Measurements from ENCODE around the gene RPS15. TPM values are rescaled to one million over a fixed set of nuclear protein-coding genes. Genes with fewer than 3 reads are reported as not detected.

The RPS15 gene
- total RNA-seq, 2 experiments from 2014 or later: 1,642 to 1,717 TPM

GRCh38 chr19:1425102-1425837, 12.9 kb upstream of the RPS15 start:
- Mint-ChIP-seq H3K9me3 (no peaks in the 10 kb centered on the region), H3K4me3 (no peak overlapping the region), H3K27me3 (no peaks in the 10 kb centered on the region), H3K36me3 (peaks cover 37% of the 10 kb centered on the region), H3K4me1 (ENCODE audit: low read depth) (no peaks in the 10 kb centered on the region), H3K27ac (no peak overlapping the region)
- intact Hi-C loops (cut with micrococcal nuclease): no loop called here
- no peak for DNase-seq
- ChIA-PET POLR2A (no interaction called here), CTCF (no interaction called here)

DNA sequence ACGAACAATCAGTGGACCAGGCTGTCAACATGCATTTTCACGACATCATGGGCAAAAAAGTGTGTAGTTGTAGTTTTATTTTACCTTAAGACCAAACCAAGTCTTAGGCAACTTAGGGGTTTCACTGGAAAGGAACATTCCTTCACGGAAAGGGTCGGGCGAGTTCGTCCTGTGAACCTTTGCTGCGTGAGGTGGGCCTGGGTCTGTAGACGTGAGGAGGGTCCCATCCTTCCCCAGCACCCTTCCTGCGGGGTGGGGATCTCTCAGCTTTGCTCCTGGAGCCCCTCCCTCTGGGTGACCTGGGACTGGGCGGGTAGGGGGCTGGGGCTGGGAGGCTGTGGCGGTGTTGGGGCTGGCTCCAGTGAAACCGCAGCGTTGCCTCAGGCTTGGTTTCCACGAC, 12.3 kb upstream of the RPS15 start:
- Mint-ChIP-seq H3K9me3 (no peaks in the 10 kb centered on the region), H3K27me3 (no peaks in the 10 kb centered on the region), H3K36me3 (peaks cover 36% of the 10 kb centered on the region), H3K4me1 (ENCODE audit: low read depth) (no peaks in the 10 kb centered on the region), H3K4me3 (no peak overlapping the region), H3K27ac (no peak overlapping the region)
- no peak for DNase-seq
- intact Hi-C loops (cut with micrococcal nuclease): no loop called here
- CTCF ChIA-PET: no interaction called here
- POLR2A ChIA-PET: no interaction called here

GRCh38 chr19:1426736-1427135, 11.5 kb upstream of the RPS15 start:
- Mint-ChIP-seq H3K9me3 (no peaks in the 10 kb centered on the region), H3K4me1 (ENCODE audit: low read depth) (no peaks in the 10 kb centered on the region), H3K27me3 (no peaks in the 10 kb centered on the region), H3K36me3 (peaks cover 34% of the 10 kb centered on the region), H3K4me3 (no peak overlapping the region), H3K27ac (no peak overlapping the region)
- ChIA-PET POLR2A (no interaction called here), CTCF (interaction anchor here (0.6 to 1.2 kb wide), 2 partner anchors 64 to 147 kb away, joined by 3 to 4 read pairs; partner anchors contain the start of gene REEP6)
- intact Hi-C loops (cut with micrococcal nuclease): no loop called here
- DNase-seq: no peak

GRCh38 chr19:1427221-1427920, 10.8 kb upstream of the RPS15 start:
- Mint-ChIP-seq H3K27me3 (no peaks in the 10 kb centered on the region), H3K27ac (no peak overlapping the region), H3K36me3 (peaks cover 34% of the 10 kb centered on the region), H3K9me3 (no peaks in the 10 kb centered on the region), H3K4me1 (ENCODE audit: low read depth) (no peaks in the 10 kb centered on the region), H3K4me3 (no peak overlapping the region)
- POLR2A ChIA-PET: interaction anchor here (0.7 kb wide), 1 partner anchor 14 kb away, joined by 5 read pairs; no protein-coding TSS in a partner anchor
- CTCF ChIA-PET: interaction anchor here (1.2 kb wide), 1 partner anchor 148 kb away, joined by 4 read pairs; no protein-coding TSS in a partner anchor
- DNase-seq: no peak
- intact Hi-C loops (cut with micrococcal nuclease): no loop called here

DNA sequence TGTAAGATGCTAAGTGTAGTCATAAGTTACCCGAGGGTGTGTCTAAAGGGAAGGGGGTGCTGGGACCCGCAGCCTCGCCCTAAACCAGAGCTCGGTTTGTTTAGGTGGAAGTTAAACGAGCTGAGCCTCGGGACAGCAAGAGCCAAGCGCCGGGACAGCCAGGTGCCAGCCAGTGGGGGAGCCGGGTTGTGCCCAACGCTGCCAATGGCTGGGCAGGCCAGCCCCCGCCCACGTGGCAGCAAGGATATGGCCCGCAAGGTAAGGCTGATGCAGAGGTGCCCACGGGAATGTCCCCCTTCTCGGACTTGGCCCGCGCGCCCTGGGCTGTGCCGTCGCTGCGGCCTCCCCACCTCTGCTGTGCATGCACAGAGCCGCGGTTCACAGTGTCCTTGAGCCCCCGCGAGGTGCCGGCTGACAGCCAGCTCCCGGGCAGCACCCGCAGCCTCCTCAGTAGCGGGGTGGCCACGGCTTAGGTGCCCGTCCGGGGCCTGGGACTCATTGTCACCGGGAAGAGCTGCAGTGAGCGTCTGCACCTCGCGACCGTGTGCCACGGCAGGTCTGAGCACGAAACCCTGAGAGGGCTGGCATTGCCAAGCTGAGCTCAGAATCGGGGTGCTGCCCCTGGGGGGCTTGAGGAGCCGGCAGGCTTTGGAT, 9.3 kb upstream of the RPS15 start:
- POLR2A ChIA-PET: no interaction called here

GRCh38 chr19:1429750-1430149, 8.4 kb upstream of the RPS15 start:
- intact Hi-C loops (cut with micrococcal nuclease): no loop called here
- ChIA-PET POLR2A (no interaction called here), CTCF (no interaction called here)
- Mint-ChIP-seq H3K4me1 (ENCODE audit: low read depth) (no peaks in the 10 kb centered on the region), H3K4me3 (no peak overlapping the region), H3K9me3 (no peaks in the 10 kb centered on the region), H3K27me3 (no peaks in the 10 kb centered on the region), H3K27ac (no peak overlapping the region), H3K36me3 (peaks cover 27% of the 10 kb centered on the region)
- no peak for DNase-seq

More for the DNA sequence above, 9.3 kb upstream of the RPS15 start:
- no peaks in the 10 kb centered on the region for H3K27me3 Mint-ChIP-seq
- H3K4me1 Mint-ChIP-seq (ENCODE audit: low read depth): no peaks in the 10 kb centered on the region
- H3K36me3 Mint-ChIP-seq: peaks cover 29% of the 10 kb centered on the region
- intact Hi-C loops (cut with micrococcal nuclease): no loop called here
- H3K9me3 Mint-ChIP-seq: no peaks in the 10 kb centered on the region
- H3K4me3 Mint-ChIP-seq: no peak overlapping the region
- H3K27ac Mint-ChIP-seq: no peak overlapping the region
- DNase-seq: no peak
- CTCF ChIA-PET: no interaction called here

- no peak for DNase-seq
- ChIA-PET POLR2A (interaction anchor here (0.6 kb wide), 2 partner anchors 9 to 14 kb away, joined by 3 to 5 read pairs; no protein-coding TSS in a partner anchor), CTCF (no interaction called here)
- no peaks in the 10 kb centered on the region for H3K9me3 Mint-ChIP-seq
- intact Hi-C loops (cut with micrococcal nuclease): no loop called here
- no peaks in the 10 kb centered on the region for H3K27me3 Mint-ChIP-seq
- H3K4me3 Mint-ChIP-seq: no peak overlapping the region
- H3K4me1 Mint-ChIP-seq (ENCODE audit: low read depth): no peaks in the 10 kb centered on the region
- H3K27ac Mint-ChIP-seq: no peak overlapping the region
- peaks cover 24% of the 10 kb centered on the region for H3K36me3 Mint-ChIP-seq
Observed at GRCh38 chr19:1430246-1430645, 8.0 kb upstream of the RPS15 start.

- Mint-ChIP-seq H3K36me3 (peaks cover 22% of the 10 kb centered on the region), H3K4me3 (no peak overlapping the region), H3K9me3 (no peaks in the 10 kb centered on the region), H3K4me1 (ENCODE audit: low read depth) (no peaks in the 10 kb centered on the region), H3K27me3 (no peaks in the 10 kb centered on the region), H3K27ac (no peak overlapping the region)
- ChIA-PET POLR2A (no interaction called here), CTCF (no interaction called here)
- no peak for DNase-seq
- intact Hi-C loops (cut with micrococcal nuclease): no loop called here
Observed at GRCh38 chr19:1431759-1432506, 6.3 kb upstream of the RPS15 start.

GRCh38 chr19:1432507-1432887, 5.7 kb upstream of the RPS15 start:
- POLR2A ChIA-PET: no interaction called here
- intact Hi-C loops (cut with micrococcal nuclease): no loop called here
- DNase-seq: no peak
- CTCF ChIA-PET: no interaction called here
- no peak overlapping the region for H3K27ac Mint-ChIP-seq
- peaks cover 22% of the 10 kb centered on the region for H3K36me3 Mint-ChIP-seq
- peaks cover under 1% of the 10 kb centered on the region for H3K4me1 Mint-ChIP-seq (ENCODE audit: low read depth)
- no peaks in the 10 kb centered on the region for H3K27me3 Mint-ChIP-seq
- H3K4me3 Mint-ChIP-seq: no peak overlapping the region
- H3K9me3 Mint-ChIP-seq: no peaks in the 10 kb centered on the region

DNA sequence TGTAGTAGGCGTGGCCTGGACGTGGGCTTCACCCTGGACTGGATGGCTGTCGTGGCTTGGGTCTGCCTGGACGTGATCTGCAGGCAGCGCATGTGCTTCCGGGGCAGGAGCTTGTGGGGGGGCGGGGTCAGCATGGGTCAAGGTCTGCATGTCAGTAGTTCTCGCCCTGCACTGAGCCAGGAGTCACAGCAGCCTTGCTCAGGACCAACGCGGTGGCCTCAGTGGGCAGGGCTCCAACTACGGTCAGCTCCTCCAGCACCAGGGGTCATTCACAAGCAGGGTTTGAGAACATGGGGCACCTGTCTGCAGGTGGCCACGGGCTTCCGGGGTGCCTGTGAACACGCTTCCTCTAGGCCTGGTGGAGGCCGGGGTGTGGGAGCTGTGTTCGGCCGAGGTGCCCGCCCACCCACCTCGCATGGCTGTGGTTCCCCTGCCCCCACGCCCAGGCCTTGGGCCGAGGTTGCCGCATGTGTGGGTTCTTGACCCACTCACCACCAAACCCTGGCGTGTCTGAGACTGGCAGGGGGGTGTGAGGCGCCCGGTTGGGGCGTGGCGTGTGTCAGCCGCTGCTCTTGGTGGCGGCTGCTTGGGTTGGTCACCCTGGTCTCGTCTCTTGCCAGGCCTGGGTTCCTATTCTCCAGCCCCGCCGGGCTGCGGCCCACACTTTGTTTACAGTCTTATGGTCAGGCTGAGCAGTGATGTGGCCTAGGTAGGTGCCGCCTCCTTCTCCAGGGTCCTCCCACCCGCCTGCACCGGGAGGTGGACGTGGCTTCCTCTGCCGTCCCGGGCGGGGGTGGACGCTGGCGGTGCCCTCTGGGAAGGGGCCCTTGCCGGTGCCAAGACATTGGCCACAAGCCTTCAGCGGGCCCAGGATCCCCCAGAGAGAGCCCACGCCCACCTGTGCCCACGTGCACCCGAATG, 4.8 kb upstream of the RPS15 start:
- Mint-ChIP-seq H3K9me3 (no peaks in the 10 kb centered on the region), H3K27me3 (no peaks in the 10 kb centered on the region), H3K36me3 (peaks cover 22% of the 10 kb centered on the region), H3K4me1 (ENCODE audit: low read depth) (peaks cover 9% of the 10 kb centered on the region), H3K27ac (no peak overlapping the region), H3K4me3 (no peak overlapping the region)
- intact Hi-C loops (cut with micrococcal nuclease): no loop called here
- ChIA-PET CTCF (no interaction called here), POLR2A (no interaction called here)
- no peak for DNase-seq

DNA sequence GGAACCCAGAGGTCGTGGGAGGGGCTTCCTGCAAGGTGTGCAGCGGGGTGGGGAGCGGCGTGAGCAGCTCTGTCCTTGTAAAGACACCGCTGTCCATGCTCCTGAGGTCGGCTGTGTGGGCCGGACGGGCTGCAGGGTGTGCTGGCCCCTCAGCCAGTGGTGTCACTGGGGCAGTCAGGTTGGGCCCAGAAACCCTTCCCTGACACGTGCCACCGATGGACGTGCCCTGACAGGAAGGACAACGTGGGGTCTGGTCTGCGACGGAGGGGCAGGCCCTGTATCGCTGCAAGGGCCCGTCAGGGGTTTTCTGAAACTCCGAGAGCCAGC, 4.2 kb upstream of the RPS15 start:
- Mint-ChIP-seq H3K4me3 (no peak overlapping the region), H3K27me3 (no peaks in the 10 kb centered on the region), H3K36me3 (peaks cover 24% of the 10 kb centered on the region), H3K27ac (no peak overlapping the region), H3K4me1 (ENCODE audit: low read depth) (peaks cover 9% of the 10 kb centered on the region), H3K9me3 (no peaks in the 10 kb centered on the region)
- intact Hi-C loops (cut with micrococcal nuclease): no loop called here
- CTCF ChIA-PET: no interaction called here
- no peak for DNase-seq
- POLR2A ChIA-PET: no interaction called here
